Sigmoid colon (tissue), 4 donors: Measurements from ENCODE around the gene MEGF11.

Experiments used
- CTCF ChIP-seq, 4 experiments: fragments of 450-650 bp in 3 of 4; fragments of 200-600 bp in 1 of 4; IDR thresholded peaks; one replicate each; pipeline ENCODE4 v1.5.1; 2016 to 2019; ENCODE audit warnings: antibody characterized with exemption in 4 of 4, mild to moderate bottlenecking in 3 of 4, moderate library complexity in 2 of 4
- EP300 ChIP-seq, 4 donors: sonication (generic); formaldehyde crosslinking; IDR thresholded peaks; one replicate each; pipeline ENCODE4 v1.6.1; 2017; ENCODE audit warnings: antibody characterized with exemption in 4 of 4

- TF ChIP-seq EP300 (IDR thresholded peaks at IDR 0.05) = no peak
- no peak for TF ChIP-seq CTCF (IDR thresholded peaks at IDR 0.05)
Measured at GRCh38 chr15:66157507-66157906, 96.0 kb downstream of the MEGF11 start.
